Kidney (tissue), 14 donors: ENCODE measurements around the gene ZNF620. TPM values are rescaled to one million over a fixed set of nuclear protein-coding genes. Genes with fewer than 3 reads are reported as not detected.

Experiments used
- DNase-seq, 5 donors: peaks; one replicate each; pipeline ENCODE4 v3.0.0-alpha.2; 2013 to 2020
- FAIRE-seq: peaks from 2 replicates; lab custom pipeline; 2012; peaks lifted over from hg19 to GRCh38; lab: Jason Lieb, UNC
- H3K27ac ChIP-seq, 2 donors: one replicate each; pipeline ENCODE4 v1.7.0; 2013; ENCODE audit warnings: low read depth in 2 of 2, low read length in 2 of 2, inconsistent platforms in 1 of 2
- H3K27me3 ChIP-seq: one replicate; pipeline ENCODE4 v1.7.1; 2013; ENCODE audit warnings: low read length, inconsistent platforms; ENCODE audit not compliant: control insufficient read depth, insufficient read depth
- H3K36me3 ChIP-seq, 3 donors: one replicate each; pipeline versions ENCODE4 v1.7.0 to v1.7.1; 2013; ENCODE audit warnings: low read length in 3 of 3, control low read depth in 1 of 3, inconsistent platforms in 1 of 3; ENCODE audit not compliant: insufficient read depth in 3 of 3, control insufficient read depth in 2 of 3
- H3K4me1 ChIP-seq, 3 donors: one replicate each; pipeline versions ENCODE4 v1.7.0 to v1.7.1; 2013; ENCODE audit warnings: low read length in 3 of 3, inconsistent platforms in 1 of 3, low read depth in 1 of 3; ENCODE audit not compliant: control insufficient read depth in 2 of 3, insufficient read depth in 2 of 3
- H3K4me3 ChIP-seq, 3 donors: one replicate each; pipeline versions ENCODE4 v1.7.0 to v1.8.1; 2013; ENCODE audit warnings: low read length in 3 of 3, control low read depth in 1 of 3, inconsistent platforms in 1 of 3
- H3K9ac ChIP-seq, 3 donors: one replicate each; pipeline versions ENCODE4 v1.7.0 to v1.7.1; 2013; ENCODE audit warnings: low read length in 3 of 3, control low read depth in 1 of 3, inconsistent platforms in 1 of 3
- H3K9me3 ChIP-seq, 3 donors: one replicate each; pipeline versions ENCODE4 v1.7.0 to v1.7.1; 2013; ENCODE audit warnings: low read length in 3 of 3, control low read depth in 1 of 3, inconsistent platforms in 1 of 3; ENCODE audit not compliant: control insufficient read depth in 2 of 3, insufficient read depth in 1 of 3
- CTCF ChIP-seq: IDR thresholded peaks from 3 replicates; pipeline ENCODE4 v1.5.1; 2012; ENCODE audit warnings: mild to moderate bottlenecking, moderate library complexity, borderline replicate concordance; ENCODE audit not compliant: insufficient read depth; ENCODE audit errors: extremely low read depth
- intact Hi-C: fragments of 100-400 bp; cut with DNase I; formaldehyde crosslinking; loops from one replicate; pipeline ENCODE4 v1.11.1; 2022
- polyA plus RNA-seq: library from polyadenylated mRNA; stranded (reverse); fragments of 350-450 nt; fragmentation: Illumina TruSeq; extraction: RNeasy Lipid Tissue Mini Kit (QIAGEN cat#74804); gene quantifications from one replicate; pipeline ENCODE4 v1.2.3, GENCODE V29; 2014; ENCODE audit warnings: low read depth, low replicate concordance; ENCODE audit not compliant: insufficient read depth
- total RNA-seq: library from RNA; stranded (reverse); fragmentation: NEBNext Ultra II Directional; extraction: Animal tissue kit (Norgen Biotek cat#: 25700); gene quantifications from one replicate; pipeline ENCODE4 v1.2.1, GENCODE V29; 2021
- donor health status: control.
- donor health status: control.
- donor health status: control.
- donor health status: control.
- donor health status: control.
- donor health status: DM: yes; HTN: yes; CAD: no.
- donor health status: Normal renal cell carcinoma (clear cell type).

The ZNF620 gene
- total and polyA plus RNA-seq, 2 donors from 2014 or later: 2.8 to 6.9 TPM

- no peak overlapping the region for H3K9ac ChIP-seq
- no peaks in the 10 kb centered on the region for H3K27me3 ChIP-seq
- no peak overlapping the region for H3K4me3 ChIP-seq
- H3K4me1 ChIP-seq: no peaks in the 10 kb centered on the region
- H3K9me3 ChIP-seq: no peaks in the 10 kb centered on the region
- no peak overlapping the region for H3K27ac ChIP-seq
- DNase-seq: no peak
- intact Hi-C loops: no loop called here
- no peak for FAIRE-seq
- no peaks in the 10 kb centered on the region for H3K36me3 ChIP-seq
- TF ChIP-seq CTCF: no peak
Observed at GRCh38 chr3:40497288-40497687, 8.6 kb upstream of the ZNF620 start.

GRCh38 chr3:40499952-40500351 lies 5.9 kb upstream of the ZNF620 start:
- Histone ChIP-seq H3K27me3 (no peaks in the 10 kb centered on the region), H3K4me1 (no peaks in the 10 kb centered on the region), H3K27ac (no peak overlapping the region), H3K36me3 (no peaks in the 10 kb centered on the region), H3K4me3 (no peak overlapping the region), H3K9ac (no peak overlapping the region), H3K9me3 (no peaks in the 10 kb centered on the region)
- no peak for TF ChIP-seq CTCF
- intact Hi-C loops: no loop called here
- FAIRE-seq: no peak
- no peak for DNase-seq

- no peak for TF ChIP-seq CTCF
- Histone ChIP-seq H3K27ac (no peak overlapping the region), H3K9ac (no peak overlapping the region), H3K4me3 (no peak overlapping the region), H3K9me3 (no peaks in the 10 kb centered on the region), H3K36me3 (no peaks in the 10 kb centered on the region), H3K4me1 (peaks cover 0 to 3% (median 0%) of the 10 kb centered on the region in 3 donors), H3K27me3 (no peaks in the 10 kb centered on the region)
- FAIRE-seq: no peak
- intact Hi-C loops: no loop called here
- no peak for DNase-seq
Observed at GRCh38 chr3:40502034-40502433, 3.8 kb upstream of the ZNF620 start.
